TTC549 (cell line): Measurements from ENCODE around the gene NPAS3.

Experiments used
- FAIRE-seq: peaks from 2 replicates; lab custom pipeline; 2012; peaks lifted over from hg19 to GRCh38; lab: Jason Lieb, UNC

NPAS3 gene

GRCh38 chr14:33799705-33800570, 861.3 kb downstream of the NPAS3 start:
- no peak for FAIRE-seq

- no peak for FAIRE-seq
Observed at GRCh38 chr14:33800735-33801163, 862.1 kb downstream of the NPAS3 start.

- FAIRE-seq, result no peak
Observed at GRCh38 chr14:33802737-33803136, 864.1 kb downstream of the NPAS3 start.

- FAIRE-seq, result no peak
Observed at GRCh38 chr14:33805593-33805992, 866.9 kb downstream of the NPAS3 start.

- FAIRE-seq, result no peak
Observed at GRCh38 chr14:33806905-33807304, 868.2 kb downstream of the NPAS3 start.

GRCh38 chr14:33808187-33808586, 869.5 kb downstream of the NPAS3 start:
- FAIRE-seq, result no peak

GRCh38 chr14:33809396-33809981, 870.8 kb downstream of the NPAS3 start:
- no peak for FAIRE-seq

GRCh38 chr14:33810308-33810707, 871.6 kb downstream of the NPAS3 start:
- no peak for FAIRE-seq

- FAIRE-seq, result no peak
Observed at GRCh38 chr14:33811721-33812120, 873.0 kb downstream of the NPAS3 start.

- no peak for FAIRE-seq
Observed at GRCh38 chr14:33812181-33812580, 873.5 kb downstream of the NPAS3 start.

GRCh38 chr14:33812601-33813000, 873.9 kb downstream of the NPAS3 start:
- no peak for FAIRE-seq

- no peak for FAIRE-seq
Observed at GRCh38 chr14:33814010-33814409, 875.3 kb downstream of the NPAS3 start.

GRCh38 chr14:33833706-33834465, 895.2 kb downstream of the NPAS3 start:
- no peak for FAIRE-seq

GRCh38 chr14:33834466-33835260, 896.0 kb downstream of the NPAS3 start:
- no peak for FAIRE-seq

- no peak for FAIRE-seq
Observed at GRCh38 chr14:33835261-33835655, 896.6 kb downstream of the NPAS3 start.

- FAIRE-seq, result no peak
Observed at GRCh38 chr14:33835677-33836076, 897.0 kb downstream of the NPAS3 start.

GRCh38 chr14:33836203-33836899, 897.7 kb downstream of the NPAS3 start:
- no peak for FAIRE-seq

- no peak for FAIRE-seq
Observed at GRCh38 chr14:33836900-33837577, 898.4 kb downstream of the NPAS3 start.

- FAIRE-seq, result no peak
Observed at GRCh38 chr14:33837943-33838683, 899.4 kb downstream of the NPAS3 start.
